Activated naive CD4-positive, alpha-beta T cell treated with Interleukin-2 at 50 U/mL for 16 hours (primary cell): ENCODE measurements around the gene SGO1.
"Not testable (repeated sequence)": the region's sequence is repeated elsewhere in the genome, so short reads cannot be mapped to it uniquely, and the experiment has no call there.

Experiments
- DNase-seq: peaks from one replicate; pipeline ENCODE4 v3.0.0-alpha.2; 2020

Gene SGO1

GRCh38 chr3:20185679-20186599 lies at the start of gene SGO1:
Gene SGO1, minus strand, starts transcription at chr3:20186206. Its CDS starts 2,179 bp downstream, at chr3:20184027.
- DNase-seq = peak; percentile 100

GRCh38 chr3:20235796-20236195 lies 49.8 kb upstream of the SGO1 start:
- DNase-seq = no peak

- no peak for DNase-seq
Observed at GRCh38 chr3:20232906-20233780, 47.1 kb upstream of the SGO1 start.

- DNase-seq = no peak
Observed at GRCh38 chr3:20230954-20231353, 44.9 kb upstream of the SGO1 start.

- no peak for DNase-seq
Observed at GRCh38 chr3:20225769-20226168, 39.8 kb upstream of the SGO1 start.

GRCh38 chr3:20222274-20222673 lies 36.3 kb upstream of the SGO1 start:
- DNase-seq = no peak

GRCh38 chr3:20218215-20218614 lies 32.2 kb upstream of the SGO1 start:
- no peak for DNase-seq

- no peak for DNase-seq
Observed at GRCh38 chr3:20215636-20216035, 29.6 kb upstream of the SGO1 start.

- not testable (repeated sequence) for DNase-seq
Observed at GRCh38 chr3:20213491-20213890, 27.5 kb upstream of the SGO1 start.

GRCh38 chr3:20207945-20208344 lies 21.9 kb upstream of the SGO1 start:
- DNase-seq = not testable (repeated sequence)

- not testable (repeated sequence) for DNase-seq
Observed at GRCh38 chr3:20205898-20206297, 19.9 kb upstream of the SGO1 start.

- no peak for DNase-seq
Observed at GRCh38 chr3:20201143-20201542, 15.1 kb upstream of the SGO1 start.

- no peak for DNase-seq
Observed at GRCh38 chr3:20197775-20198174, 11.8 kb upstream of the SGO1 start.

- no peak for DNase-seq
Observed at GRCh38 chr3:20194793-20195460, 8.9 kb upstream of the SGO1 start.

GRCh38 chr3:20190991-20191390 lies 5.0 kb upstream of the SGO1 start:
- DNase-seq = no peak

- no peak for DNase-seq
Observed at GRCh38 chr3:20186600-20187004, 596 bp upstream of the SGO1 start.

GRCh38 chr3:20185331-20185678 lies 701 bp downstream of the SGO1 start:
- DNase-seq = peak; percentile 4

GRCh38 chr3:20182206-20182605 lies 3.8 kb downstream of the SGO1 start:
- no peak for DNase-seq

- DNase-seq = no peak
Observed at GRCh38 chr3:20181276-20181675, 4.7 kb downstream of the SGO1 start.

- no peak for DNase-seq
Observed at GRCh38 chr3:20173844-20174410, 12.1 kb downstream of the SGO1 start.

- DNase-seq = no peak
Observed at GRCh38 chr3:20161714-20162113, 24.3 kb downstream of the SGO1 start.

- DNase-seq = no peak
Observed at GRCh38 chr3:20160230-20160629, 25.8 kb downstream of the SGO1 start.

GRCh38 chr3:20154928-20155327 lies 31.1 kb downstream of the SGO1 start:
- no peak for DNase-seq
